DMS 273 (cell line): ENCODE measurements around the gene MARCHF9.
A peak's percentile ranks its signal among the peaks of the same experiment; 100 is the strongest.
"Not testable (repeated sequence)": the region's sequence is repeated elsewhere in the genome, so short reads cannot be mapped to it uniquely, and the experiment has no call there.

ENCODE experiments used
- DNase-seq: peaks from one replicate; lab custom pipeline; 2025; ENCODE audit not compliant: unreplicated experiment; lab: John Stamatoyannopoulos, UW

Gene MARCHF9

DNA sequence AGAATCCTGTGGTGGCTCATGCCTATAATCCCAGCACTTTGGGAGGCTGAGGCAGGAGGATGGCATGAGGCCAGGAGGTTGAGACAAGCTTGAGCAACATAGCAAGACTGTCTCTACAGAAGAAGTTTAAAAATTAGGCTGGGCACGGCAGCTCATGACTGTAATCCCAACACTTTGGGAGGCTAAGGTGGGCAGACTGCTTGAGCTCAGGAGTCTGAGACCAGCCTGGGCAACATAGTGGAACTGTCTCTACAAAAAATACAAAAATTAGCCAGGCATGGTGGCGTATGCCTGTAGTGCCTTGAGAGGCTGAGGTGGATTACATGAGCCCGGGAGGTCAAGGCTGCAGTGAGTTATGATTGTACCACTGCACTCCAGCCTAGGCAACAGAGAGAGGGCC is 13.0 kb downstream of the MARCHF9 start:
- no peak for DNase-seq

DNA sequence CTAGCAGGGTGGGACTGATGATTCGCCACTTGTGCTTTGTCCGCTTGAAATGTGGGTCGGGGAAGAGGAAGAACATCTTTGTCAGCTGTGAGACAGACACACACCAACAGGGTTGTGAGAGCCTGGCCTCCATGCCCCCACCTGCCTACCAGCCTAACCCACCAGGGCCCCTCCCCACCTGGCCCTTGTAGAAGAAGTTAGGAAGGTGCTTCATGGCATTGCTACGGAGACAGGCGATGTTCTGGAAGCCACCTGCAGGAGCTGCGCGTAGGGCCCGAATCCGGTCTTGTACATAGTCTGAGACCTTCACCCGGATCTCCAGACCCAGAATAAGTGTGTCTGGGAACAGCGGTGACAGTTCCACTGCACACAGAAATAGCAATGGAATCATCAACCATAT is 14.7 kb downstream of the MARCHF9 start:
- DNase-seq, result no peak

DNA sequence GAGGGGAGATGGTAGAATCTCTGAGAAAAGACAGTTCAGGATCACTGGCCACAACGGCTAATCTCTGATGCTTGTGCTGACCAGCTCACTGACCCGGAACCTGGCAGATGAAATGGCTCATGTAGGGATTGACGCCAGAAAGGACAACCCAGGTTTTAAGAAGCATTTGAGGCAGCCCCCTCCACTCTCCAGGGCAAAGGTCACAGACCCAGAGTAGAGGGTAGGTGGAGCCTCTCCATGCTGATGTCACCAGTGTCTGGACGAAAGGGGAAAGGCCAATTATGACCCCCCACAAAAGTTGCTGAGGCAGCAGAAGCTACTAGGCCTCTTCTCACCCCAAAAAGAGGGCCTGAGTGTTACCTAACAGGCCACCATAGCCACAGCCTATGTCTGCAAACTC is 15.8 kb downstream of the MARCHF9 start:
- DNase-seq, result no peak

DNA sequence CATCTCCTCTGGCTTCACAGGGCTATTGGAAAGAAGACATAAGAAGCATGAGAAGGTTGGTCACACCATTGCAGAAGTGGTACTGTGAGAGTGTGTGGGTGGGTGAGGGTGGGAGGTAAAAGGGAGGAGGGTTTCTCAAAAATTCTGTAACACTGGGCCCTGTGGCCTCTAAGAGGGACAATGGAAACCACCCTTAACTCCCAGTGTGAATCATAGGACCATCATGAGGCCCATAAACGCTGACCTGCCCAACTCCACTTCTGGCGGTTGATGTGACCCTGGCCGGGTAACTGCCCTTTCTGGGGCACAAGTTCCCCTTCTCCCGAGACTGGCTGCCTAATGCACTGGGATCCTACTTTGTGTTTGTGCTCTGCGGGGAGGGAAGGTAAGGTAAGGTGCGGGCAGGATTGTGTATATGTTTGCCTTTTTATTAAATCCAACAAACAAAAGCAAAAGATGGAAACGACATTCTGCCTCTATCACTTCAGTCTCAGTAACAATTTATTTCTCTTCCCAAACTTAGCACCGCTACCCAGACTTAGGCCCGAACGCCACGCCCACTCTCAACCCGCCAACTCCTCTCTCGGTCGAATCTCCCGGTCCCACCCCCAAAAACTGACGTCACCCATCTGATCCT is 16.5 kb downstream of the MARCHF9 start:
- DNase-seq, result peak; percentile 95

DNA sequence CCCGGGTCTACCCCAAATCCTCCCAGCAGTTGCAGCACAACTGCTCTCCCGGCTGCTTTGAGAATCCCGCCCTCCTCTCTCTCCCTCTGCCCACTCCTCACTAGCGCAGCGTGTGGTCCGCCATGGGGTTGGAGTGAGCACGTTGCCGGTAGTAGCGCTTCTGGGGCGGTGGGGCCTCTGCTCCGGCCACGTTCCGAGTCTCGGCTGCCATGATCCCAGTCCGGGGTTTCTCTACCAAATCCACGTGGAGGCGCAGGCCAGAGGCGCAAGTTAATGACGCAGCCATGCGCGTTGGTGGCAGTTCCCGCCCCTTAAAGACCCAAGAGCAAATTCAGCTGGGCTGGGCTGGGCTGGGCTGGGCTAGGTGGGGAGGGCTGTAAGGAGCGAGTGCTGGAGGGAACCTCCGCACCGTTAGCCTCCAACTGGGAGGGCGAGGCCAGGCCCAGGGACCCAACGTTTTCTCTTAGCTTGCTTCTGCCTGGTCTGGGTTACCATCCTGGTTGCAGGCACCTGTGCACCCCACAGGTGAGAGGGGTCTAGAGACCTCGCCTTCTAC is 17.0 kb downstream of the MARCHF9 start, which contains the start of gene METTL1:
METTL1 (minus strand) TSS at position 233 of the 556 bp plus-strand sequence; CDS start at position 211, 22 bp downstream.
- DNase-seq, result peak; percentile 97

DNA sequence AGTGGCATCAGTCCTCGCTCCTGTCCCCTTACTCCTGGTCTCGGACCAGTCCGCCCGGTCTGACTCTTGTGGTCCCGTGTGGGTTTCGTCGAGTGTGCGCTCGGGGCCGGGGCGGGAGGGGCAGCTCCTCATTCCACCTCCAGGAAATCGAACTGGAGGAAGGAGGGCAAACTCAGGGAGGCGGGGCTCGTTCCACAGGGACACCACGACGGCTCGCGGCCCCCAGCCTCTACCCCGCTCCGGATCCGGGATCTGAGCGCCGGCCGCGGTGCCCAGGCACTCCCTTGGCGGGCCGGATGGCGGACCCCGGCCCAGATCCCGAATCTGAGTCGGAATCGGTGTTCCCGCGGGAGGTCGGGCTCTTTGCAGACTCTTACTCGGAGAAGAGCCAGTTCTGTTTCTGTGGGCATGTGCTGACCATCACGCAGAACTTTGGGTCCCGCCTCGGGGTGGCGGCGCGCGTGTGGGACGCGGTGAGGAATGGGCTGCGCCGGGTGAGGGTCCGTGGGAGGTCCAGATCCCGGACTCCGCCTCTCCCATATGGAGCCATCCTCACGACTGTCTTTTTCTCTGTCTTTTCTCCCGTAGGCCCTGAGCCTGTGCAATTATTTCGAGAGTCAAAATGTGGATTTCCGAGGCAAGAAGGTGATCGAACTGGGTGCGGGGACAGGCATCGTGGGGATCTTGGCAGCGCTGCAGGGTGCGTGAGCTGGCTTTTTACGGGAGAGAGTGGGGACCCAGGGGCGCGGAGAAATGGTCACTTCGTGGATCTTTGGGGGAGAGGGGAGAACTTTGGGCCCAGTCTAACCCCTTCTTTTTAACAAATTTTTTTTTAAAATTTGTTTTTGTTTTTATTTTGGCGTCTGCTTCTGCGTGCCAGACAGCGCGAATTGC is 17.8 kb downstream of the MARCHF9 start, which contains the start of gene EEF1AKMT3:
EEF1AKMT3 (plus strand) TSS at position 186 of the 894 bp plus-strand sequence; CDS start at position 297, 111 bp downstream.
- peak; percentile 78 for DNase-seq

DNA sequence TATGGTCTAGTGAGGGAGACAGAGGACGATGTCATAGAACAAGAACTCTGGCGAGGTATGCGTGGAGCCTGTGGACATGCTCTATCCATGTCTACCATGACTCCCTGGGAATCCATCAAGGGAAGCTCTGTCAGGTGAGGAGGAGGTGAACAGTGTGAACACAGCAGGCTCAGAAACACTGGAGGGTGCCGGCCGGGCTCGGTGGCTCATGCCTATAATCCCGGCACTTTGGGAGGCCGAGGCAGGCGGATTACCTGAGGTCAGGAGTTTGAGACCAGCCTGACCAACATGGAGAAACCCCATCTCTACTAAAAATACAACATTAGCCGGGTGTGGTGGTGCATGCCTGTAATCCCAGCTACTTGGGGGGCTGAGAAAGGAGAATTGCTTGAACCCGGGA is 19.7 kb downstream of the MARCHF9 start:
- DNase-seq, result not testable (repeated sequence)

DNA sequence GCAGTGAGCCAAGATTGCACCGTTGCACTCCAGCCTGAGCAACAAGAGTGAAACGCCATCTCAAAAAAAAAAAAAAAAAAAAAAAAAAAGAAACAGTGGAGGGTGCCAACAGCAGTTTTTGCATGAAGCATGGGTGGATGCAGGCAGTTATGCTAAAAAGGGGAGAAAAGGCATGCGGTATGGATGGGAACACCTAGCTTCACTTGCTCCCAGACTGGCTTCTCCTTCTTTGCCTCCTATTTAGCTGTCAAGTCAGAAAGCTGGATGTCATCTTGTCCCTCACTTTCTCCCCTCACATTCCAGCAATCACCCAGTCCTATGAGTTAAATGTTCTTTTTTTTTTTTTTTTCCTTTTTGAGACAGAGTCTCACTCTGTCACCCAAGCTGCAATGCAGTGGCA is 20.1 kb downstream of the MARCHF9 start:
- DNase-seq, result no peak

DNA sequence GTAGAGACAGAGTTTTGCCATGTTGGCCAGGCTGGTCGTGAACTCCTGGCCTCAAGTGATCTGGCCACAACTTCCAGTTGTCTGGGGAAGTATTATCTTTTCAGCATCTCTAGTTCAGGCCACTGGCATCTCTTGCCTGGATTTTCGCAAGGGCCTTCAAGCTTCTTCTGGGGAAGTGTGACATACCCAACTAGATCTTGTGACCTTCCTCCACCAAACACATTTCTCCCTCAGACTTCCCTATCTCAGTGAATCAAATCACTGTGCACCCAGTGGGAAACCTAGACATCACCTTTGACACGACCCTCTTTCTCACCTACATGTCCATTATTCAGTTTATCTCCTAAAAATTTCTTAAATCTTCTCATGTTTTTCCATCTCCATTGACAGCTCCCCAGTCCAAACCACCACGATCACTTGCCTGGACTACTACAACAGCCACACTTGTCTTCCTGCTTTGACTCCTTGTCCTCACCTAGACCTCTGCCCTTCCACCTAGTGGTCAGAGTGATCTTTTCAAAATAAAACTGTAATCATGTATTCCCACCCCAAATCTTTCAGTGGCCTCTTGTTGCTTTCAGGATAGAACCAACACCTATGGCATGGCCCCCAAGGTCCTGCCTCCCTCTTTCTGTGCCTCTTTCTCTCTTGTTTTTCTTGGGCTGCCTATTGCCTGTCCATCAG is 20.8 kb downstream of the MARCHF9 start:
- no peak for DNase-seq

DNA sequence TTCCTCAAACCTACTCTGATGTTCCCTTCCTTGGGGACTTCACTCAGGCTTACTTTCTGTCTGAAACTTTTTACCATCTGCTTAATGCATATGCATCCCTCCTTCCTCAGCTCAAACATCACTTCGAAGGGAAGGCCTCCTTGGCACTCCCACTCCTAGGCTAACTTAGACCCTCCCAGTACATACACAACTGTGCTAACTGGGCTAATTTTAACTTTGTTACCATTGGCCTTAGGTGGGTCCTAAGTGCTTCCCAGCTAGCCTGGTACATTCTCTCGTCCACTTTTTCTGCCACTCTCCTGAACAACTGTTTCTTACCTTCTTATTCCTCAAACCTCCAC is 21.3 kb downstream of the MARCHF9 start:
- DNase-seq, result no peak

DNA sequence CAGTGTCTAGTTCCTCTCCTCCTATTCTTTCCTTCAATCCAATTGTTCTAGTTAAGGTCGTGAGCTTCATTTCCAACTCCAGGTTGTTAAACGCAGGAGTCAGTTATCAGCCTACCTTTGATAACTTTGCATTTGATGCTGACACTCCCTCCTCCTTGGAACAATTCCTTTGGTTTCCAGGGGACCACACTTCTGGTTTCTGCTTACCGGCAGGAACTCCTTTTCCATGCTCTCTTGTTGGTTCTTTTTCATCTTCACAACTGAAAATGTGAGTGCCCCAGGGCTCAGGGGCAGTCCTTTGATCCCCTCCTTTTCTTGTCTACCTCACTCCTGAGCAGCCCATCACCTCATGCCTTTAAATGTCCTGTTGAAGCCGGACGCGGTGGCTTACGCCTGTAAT is 22.5 kb downstream of the MARCHF9 start:
- DNase-seq, result no peak

DNA sequence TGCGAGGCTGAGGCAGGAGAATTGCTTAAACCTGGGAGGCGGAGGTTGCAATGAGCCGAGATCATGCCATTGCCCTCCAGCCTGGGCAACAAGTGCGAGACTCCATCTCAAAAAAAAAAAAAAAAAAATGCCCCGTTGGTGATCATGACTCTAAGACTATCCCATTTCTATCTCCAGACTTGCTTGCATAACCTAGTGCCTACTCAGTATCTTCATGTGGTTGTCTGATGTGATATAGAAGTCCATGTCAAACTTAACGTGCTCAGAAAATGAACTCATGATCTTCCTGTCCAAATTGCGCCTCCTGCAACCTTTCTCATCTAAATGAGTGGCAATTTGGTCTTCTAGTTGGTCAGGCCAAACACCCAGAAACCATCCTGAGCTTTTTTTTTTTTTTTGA is 23.0 kb downstream of the MARCHF9 start:
- no peak for DNase-seq

DNA sequence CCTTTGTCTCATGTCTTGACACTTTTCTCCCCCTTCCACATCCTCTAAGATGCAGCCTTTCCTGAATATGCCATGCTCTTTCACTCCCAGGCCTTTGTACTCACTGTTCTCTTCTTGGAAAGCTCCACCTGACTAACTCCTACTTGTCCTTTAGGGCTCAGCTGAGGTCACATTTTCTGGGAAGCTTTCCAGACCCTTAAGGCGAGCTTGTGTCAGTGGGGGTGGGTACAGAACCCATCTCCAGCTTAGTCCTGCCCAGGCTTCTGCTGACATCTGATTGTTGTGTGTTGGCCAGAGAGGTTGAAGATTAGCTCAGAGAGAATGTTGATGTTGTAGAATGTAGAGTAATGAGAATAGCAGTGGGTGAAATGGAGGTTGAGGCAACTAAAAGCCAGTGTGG is 24.8 kb downstream of the MARCHF9 start:
- DNase-seq, result no peak

DNA sequence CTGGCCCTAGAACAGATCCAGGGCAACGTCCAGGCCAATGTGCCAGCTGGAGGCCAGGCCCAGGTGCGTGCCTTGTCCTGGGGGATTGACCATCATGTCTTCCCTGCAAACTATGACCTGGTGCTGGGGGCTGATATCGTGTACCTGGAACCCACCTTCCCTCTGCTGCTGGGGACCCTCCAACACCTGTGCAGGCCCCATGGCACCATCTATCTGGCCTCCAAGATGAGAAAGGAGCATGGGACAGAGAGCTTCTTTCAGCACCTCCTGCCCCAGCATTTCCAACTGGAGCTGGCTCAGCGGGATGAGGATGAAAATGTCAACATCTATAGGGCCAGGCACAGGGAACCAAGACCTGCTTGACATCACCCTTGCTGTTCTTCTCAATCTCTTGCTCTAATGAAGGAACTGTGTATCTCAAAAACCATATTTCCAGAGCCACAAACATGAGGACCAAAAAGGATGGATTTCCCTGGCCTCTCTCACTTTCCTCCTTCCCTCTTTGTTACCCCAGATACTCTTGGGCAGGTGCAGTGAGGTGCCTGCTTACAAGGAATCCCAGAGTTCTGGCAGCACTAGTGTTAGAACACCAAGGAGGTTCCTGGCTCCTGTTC is 25.5 kb downstream of the MARCHF9 start:
- no peak for DNase-seq

DNA sequence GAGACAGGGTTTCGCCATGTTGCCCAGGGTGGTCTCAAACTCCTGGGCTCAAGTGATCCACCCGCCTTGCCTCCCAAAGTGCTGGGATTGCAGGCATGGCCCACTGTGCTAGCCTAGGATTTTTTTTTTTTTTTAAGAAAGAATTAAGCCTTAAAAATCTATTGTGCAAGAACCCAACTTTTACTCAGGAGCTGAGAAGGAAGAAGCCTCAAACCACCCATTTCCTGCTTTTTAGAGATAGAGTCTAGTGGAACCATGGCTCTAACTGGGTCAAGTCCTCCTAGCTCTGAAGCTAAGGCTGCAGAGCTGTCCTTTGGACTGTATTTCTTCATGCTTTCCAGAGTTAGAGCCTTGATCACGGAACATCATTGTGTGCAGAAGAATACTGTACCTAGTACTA is 26.3 kb downstream of the MARCHF9 start:
- no peak for DNase-seq

DNA sequence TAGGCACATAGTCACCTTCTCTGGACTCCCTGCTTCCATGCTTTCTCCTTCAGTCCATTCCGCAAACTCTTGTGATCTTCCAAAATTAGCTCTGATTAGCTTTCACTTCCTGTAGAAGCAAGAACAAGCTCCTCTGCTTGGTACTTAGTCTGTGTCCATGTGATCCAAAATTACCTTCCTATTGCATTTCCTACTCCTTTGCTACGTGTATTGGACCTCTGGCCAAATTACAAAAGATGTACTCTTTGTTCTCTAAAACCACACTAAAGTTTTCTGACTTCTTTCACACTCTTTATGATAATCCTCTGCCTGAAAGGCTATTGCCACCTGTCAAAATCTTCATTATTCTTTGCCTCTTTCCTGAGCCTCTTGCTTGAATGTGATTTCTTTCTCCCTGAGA is 26.9 kb downstream of the MARCHF9 start:
- no peak for DNase-seq

DNA sequence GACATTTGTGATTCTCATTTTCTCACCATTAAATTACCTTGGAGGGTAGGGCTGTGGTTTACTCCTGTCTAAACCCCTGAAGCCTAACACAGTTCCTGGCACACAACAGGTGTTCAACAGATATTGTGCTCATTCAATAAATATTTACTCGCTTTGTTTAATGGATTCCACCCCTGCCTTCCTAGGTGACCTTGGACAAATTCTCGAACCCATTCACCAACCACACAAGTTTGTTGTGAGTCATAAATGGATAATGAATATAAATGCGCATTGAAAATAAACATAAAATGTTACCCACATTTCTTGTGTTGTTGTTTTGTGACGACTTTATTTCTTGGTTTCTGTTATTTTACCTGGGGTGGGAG is 27.3 kb downstream of the MARCHF9 start:
- no peak for DNase-seq

DNA sequence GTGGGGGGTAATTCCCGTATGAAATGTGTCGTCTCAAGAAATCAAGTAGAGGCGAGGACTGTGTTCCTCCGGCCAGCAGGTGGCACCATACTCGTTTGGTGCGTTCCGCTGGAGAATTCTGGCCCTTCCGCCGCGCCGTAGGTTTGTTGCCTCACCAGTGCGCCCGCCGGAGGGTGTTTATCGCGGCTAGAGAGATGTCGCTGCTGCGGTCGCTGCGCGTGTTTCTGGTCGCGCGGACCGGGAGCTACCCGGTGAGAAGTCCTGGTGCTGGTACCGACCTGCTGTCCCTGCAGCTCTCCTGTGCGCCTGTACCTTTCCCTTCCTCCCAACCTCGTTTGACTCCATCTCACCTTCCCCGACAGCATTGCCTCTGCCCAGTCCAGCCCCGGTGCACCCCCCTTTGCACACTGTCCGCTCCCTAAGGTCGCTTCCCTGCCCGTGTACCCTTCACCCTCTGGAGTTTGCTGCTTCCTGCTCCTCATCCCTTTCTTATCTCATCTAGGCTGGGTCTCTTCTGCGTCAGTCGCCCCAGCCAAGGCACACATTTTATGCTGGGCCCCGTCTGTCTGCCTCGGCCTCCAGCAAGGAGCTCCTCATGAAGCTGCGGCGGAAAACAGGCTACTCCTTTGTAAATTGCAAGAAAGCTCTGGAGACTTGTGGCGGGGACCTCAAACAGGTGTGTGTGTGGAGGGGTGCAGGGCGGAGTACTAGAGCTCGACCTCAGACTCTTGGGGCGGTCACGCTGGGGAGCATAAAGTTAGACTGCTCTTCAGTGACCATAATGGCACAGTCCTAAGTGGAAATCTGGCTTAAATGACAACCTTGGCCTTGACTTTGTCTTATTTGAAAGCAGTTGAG is 27.9 kb downstream of the MARCHF9 start, which contains the start of gene TSFM:
TSFM (plus strand) TSS at position 180 of the 858 bp plus-strand sequence; CDS start at position 195, 15 bp downstream.
- peak; percentile 96 for DNase-seq

DNA sequence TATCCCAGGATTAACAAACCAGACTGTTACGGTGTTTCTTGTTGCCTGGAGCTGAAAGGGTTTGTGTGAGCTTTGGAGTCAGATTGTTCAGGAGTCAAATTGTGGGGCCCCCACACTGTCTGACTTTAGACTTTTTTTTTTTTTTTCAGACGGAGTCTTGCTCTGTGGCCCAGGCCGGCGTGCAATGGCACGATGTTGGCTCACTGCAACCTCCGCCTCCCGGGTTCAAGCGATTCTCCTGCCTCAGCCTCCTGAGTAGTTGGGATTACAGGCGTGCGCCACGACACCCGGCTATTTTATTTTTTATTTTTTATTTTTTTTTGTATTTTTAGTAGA is 28.5 kb downstream of the MARCHF9 start:
- DNase-seq, result no peak

DNA sequence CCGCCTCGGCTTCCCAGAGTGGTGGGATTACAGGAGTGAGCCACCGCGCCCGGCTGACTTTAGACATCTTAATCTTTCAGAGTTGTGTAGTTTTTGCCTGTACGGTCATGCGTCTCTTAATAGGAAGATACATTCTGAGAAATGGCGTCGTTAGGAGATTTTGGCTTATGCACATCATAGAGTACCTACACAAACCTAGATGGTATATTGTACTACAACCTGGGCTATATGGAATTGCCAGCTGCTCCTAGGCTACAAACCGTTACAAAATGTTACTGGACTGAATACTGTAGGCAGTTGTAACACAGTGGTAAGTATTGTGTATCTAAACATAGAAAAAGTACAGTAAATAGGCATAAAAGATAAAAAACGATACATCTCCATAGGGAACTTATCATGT is 29.0 kb downstream of the MARCHF9 start:
- DNase-seq, result no peak
